NCI-H1417 treated with DMSO at 0.1 percent for 48 hours (cell line): Measurements from ENCODE around the gene RAP2A.
A peak's percentile ranks its signal among the peaks of the same experiment; 100 is the strongest.

Experiments
- DNase-seq: peaks from one replicate; lab custom pipeline; 2025; lab: John Stamatoyannopoulos, UW

RAP2A gene

GRCh38 chr13:97422118-97423054 is 11.6 kb upstream of the RAP2A start:
- DNase-seq: no peak

- DNase-seq: no peak
These were observed 10.5 kb upstream of the RAP2A start for GRCh38 chr13:97423300-97424045.

- no peak for DNase-seq
These were observed 8.4 kb upstream of the RAP2A start for GRCh38 chr13:97425590-97425989.

GRCh38 chr13:97426695-97427094 is 7.3 kb upstream of the RAP2A start:
- DNase-seq: no peak

GRCh38 chr13:97429681-97430081 is 4.3 kb upstream of the RAP2A start:
- DNase-seq: no peak

- DNase-seq: peak; percentile 25
These were observed 3.7 kb upstream of the RAP2A start for GRCh38 chr13:97430296-97430695.

- no peak for DNase-seq
These were observed 2.7 kb upstream of the RAP2A start for GRCh38 chr13:97431171-97431764.

- DNase-seq: no peak
These were observed 1.6 kb upstream of the RAP2A start for GRCh38 chr13:97432232-97432916.

- peak; percentile 100 for DNase-seq
These were observed 847 bp upstream of the RAP2A start for GRCh38 chr13:97432917-97433726.

GRCh38 chr13:97434397-97435201 is 630 bp downstream of the RAP2A start:
- no peak for DNase-seq

- DNase-seq: no peak
These were observed 1.4 kb downstream of the RAP2A start for GRCh38 chr13:97435323-97435722.

- no peak for DNase-seq
These were observed 1.8 kb downstream of the RAP2A start for GRCh38 chr13:97435794-97436193.

GRCh38 chr13:97436845-97437244 is 2.9 kb downstream of the RAP2A start:
- no peak for DNase-seq

- no peak for DNase-seq
These were observed 3.8 kb downstream of the RAP2A start for GRCh38 chr13:97437729-97438128.

GRCh38 chr13:97438856-97439595 is 5.1 kb downstream of the RAP2A start:
- no peak for DNase-seq

GRCh38 chr13:97440598-97441170 is 6.7 kb downstream of the RAP2A start:
- DNase-seq: no peak

GRCh38 chr13:97441368-97441767 is 7.4 kb downstream of the RAP2A start:
- DNase-seq: no peak

- DNase-seq: peak; percentile 53
These were observed 11.7 kb downstream of the RAP2A start for GRCh38 chr13:97445522-97446187.

- DNase-seq: no peak
These were observed 12.5 kb downstream of the RAP2A start for GRCh38 chr13:97446448-97446847.
